ENCODE results near the gene SMU1. TPM values are rescaled to one million over a fixed set of nuclear protein-coding genes. Genes with fewer than 3 reads are reported as not detected.

SMU1 gene
- total and polyA plus RNA-seq, 2 donors (not counting 3 experiments of a cell fraction or from before 2014, with no cell fraction given), result 8.5 to 21.7 TPM

- Histone ChIP-seq H3K27me3 (ENCODE audit: control insufficient read depth in 2 of 2, insufficient read depth in 2 of 2, low read length in 2 of 2) (no peaks in the 10 kb centered on the region), H3K9ac (replicated peaks; ENCODE audit: extremely low read depth, insufficient read depth, low read length) (no peak overlapping the region), H3K9me3 (replicated peaks; ENCODE audit: control insufficient read depth, insufficient read depth, low read length) (no peaks in the 10 kb centered on the region), H2AFZ (ENCODE audit: low read depth, low read length) (no peak overlapping the region), H3K36me3 (ENCODE audit: control insufficient read depth in 2 of 2, extremely low read depth in 1 of 2, insufficient read depth in 2 of 2, low read length in 2 of 2) (peaks cover 0 to 5% of the 10 kb centered on the region in 2 experiments), H3K79me2 (ENCODE audit: control insufficient read depth, insufficient read depth, low read length) (peaks cover 44% of the 10 kb centered on the region), H3K4me1 (ENCODE audit: control insufficient read depth, extremely low read depth, insufficient read depth, low read length) (peaks cover 19% of the 10 kb centered on the region), H4K20me1 (replicated peaks; ENCODE audit: control insufficient read depth, extremely low read depth, insufficient read depth, low read length) (peaks cover 11% of the 10 kb centered on the region), H3K27ac (ENCODE audit: insufficient read depth, low read depth, low read length) (no peak overlapping the region), H3K4me3 (replicated peaks in 1 of 3; ENCODE audit: insufficient read depth in 1 of 3, low read depth in 1 of 3, low read length in 3 of 3) (no peak overlapping the region), H3K4me2 (ENCODE audit: insufficient read depth, low read length) (no peak overlapping the region), H3K9me1 (replicated peaks; ENCODE audit: control insufficient read depth, extremely low read depth, insufficient read depth, low read length) (no peaks in the 10 kb centered on the region)
- intact Hi-C loops (cut with micrococcal nuclease) (no loop called here), dilution Hi-C loops (cut with MboI; ENCODE audit: extremely low pct_ligation_motif_present, low sequenced_read_pairs) (no loop called here)
- BruUV-seq (replicated peaks), result no TSS peak
- no peak for DNase-seq (ENCODE audit: low read depth, low spot score)
- CTCF ChIA-PET, result no interaction called here
- POLR2A ChIA-PET, result no interaction called here
- no peak for TF ChIP-seq JUN (IDR thresholded peaks at IDR 0.05; ENCODE audit: borderline replicate concordance, insufficient read depth, insufficient read length, low read depth)
- no peak for TF ChIP-seq MYC (IDR thresholded peaks at IDR 0.05; ENCODE audit: low read depth, low read length)
- no peak for TF ChIP-seq GATA2 (IDR thresholded peaks at IDR 0.05; ENCODE audit: insufficient read depth, insufficient read length, low read depth, low read length)
- TF ChIP-seq CTCF (IDR thresholded peaks at IDR 0.05; ENCODE audit: extremely low read depth in 1 of 2, insufficient read depth in 1 of 2, low read depth in 1 of 2, low read length in 2 of 2), result no peak
- TF ChIP-seq POLR2A (IDR thresholded peaks at IDR 0.05; ENCODE audit: low read depth, low read length), result no peak
- no peak for TF ChIP-seq POLR2AphosphoS5 (IDR thresholded peaks at IDR 0.05; ENCODE audit: insufficient read depth, low read depth, low read length)
- TF ChIP-seq FOS (IDR thresholded peaks at IDR 0.05; ENCODE audit: borderline replicate concordance, insufficient read depth, low read length), result no peak
- no peak for TF ChIP-seq EZH2 (IDR thresholded peaks at IDR 0.05; ENCODE audit: borderline replicate concordance, low read depth, low read length, severe bottlenecking)
- no peak for TF ChIP-seq MAX (IDR thresholded peaks at IDR 0.05; ENCODE audit: insufficient read depth, insufficient read length)
- no peak for FAIRE-seq
Observed at GRCh38 chr9:33022303-33022702, 54.2 kb downstream of the SMU1 start.

All from endothelial cell of umbilical vein (primary cell).